IMR-90 (cell line): Measurements from ENCODE around the gene DTNA. TPM values are rescaled to one million over a fixed set of nuclear protein-coding genes. Genes with fewer than 3 reads are reported as not detected.

Source experiments
- ATAC-seq: fragments of 200-7000 bp; cut with Tn5 transposase; 2 replicates; pipeline ENCODE4 v1.9.1; 2020; ENCODE audit warnings: low read depth, mild to moderate bottlenecking, moderate library complexity
- BruUV-seq: library from RNA; stranded (reverse); fragments of 400-500 nt; replicated peaks from 2 replicates; lab custom pipeline; 2021; lab: Mats Ljungman, UMichigan
- CTCF ChIA-PET: fragments of 300-600 bp; formaldehyde crosslinking; extraction: SDS; loops from one replicate; lab custom pipeline; 2021; ENCODE audit warnings: antibody characterized with exemption; lab: Yijun Ruan, JAX
- POLR2A ChIA-PET: fragments of 300-600 bp; sonication (Branson Sonifier 250); formaldehyde crosslinking; loops from one replicate; lab custom pipeline; 2022; ENCODE audit warnings: antibody characterized with exemption; ENCODE audit not compliant: unreplicated experiment; lab: Charles Lee
- DNase-seq: peaks from one replicate; pipeline ENCODE4 v3.0.0; 2013
- H2AFZ ChIP-seq: replicated peaks from 2 replicates; pipeline ENCODE3; 2013; ENCODE audit warnings: low read length, mild to moderate bottlenecking; ENCODE audit not compliant: poor library complexity
- H2AK5ac ChIP-seq: 2 replicates; pipeline ENCODE4 v1.6.1; 2013; ENCODE audit warnings: low read depth, low read length, inconsistent platforms
- H2AK9ac ChIP-seq: replicated peaks from 2 replicates; pipeline ENCODE3; 2013; ENCODE audit warnings: mild to moderate bottlenecking, low read depth, low read length, moderate library complexity; ENCODE audit not compliant: poor library complexity
- H2BK120ac ChIP-seq: 2 replicates; pipeline ENCODE4 v1.6.1; 2013; ENCODE audit warnings: low read depth, low read length, inconsistent platforms
- H2BK15ac ChIP-seq: 3 replicates; pipeline ENCODE4 v1.6.1; 2013; ENCODE audit warnings: low read depth, low read length, inconsistent platforms
- H2BK20ac ChIP-seq: 2 replicates; pipeline ENCODE4 v1.6.1; 2013; ENCODE audit warnings: low read depth, mild to moderate bottlenecking, inconsistent platforms, low read length, moderate library complexity
- H2BK5ac ChIP-seq: 2 replicates; pipeline ENCODE4 v1.6.1; 2013; ENCODE audit warnings: mild to moderate bottlenecking, low read depth, low read length, inconsistent platforms; ENCODE audit not compliant: poor library complexity, severe bottlenecking
- H3K14ac ChIP-seq: replicated peaks from 2 replicates; pipeline ENCODE4 v1.6.1; 2013; ENCODE audit warnings: low read depth, low read length, inconsistent platforms
- H3K18ac ChIP-seq: 2 replicates; pipeline ENCODE4 v1.6.1; 2013; ENCODE audit warnings: low read depth, low read length, control low read depth
- H3K23ac ChIP-seq: 2 replicates; pipeline ENCODE4 v1.6.1; 2013; ENCODE audit warnings: low read depth, low read length, inconsistent platforms
- H3K27ac ChIP-seq: 2 replicates; pipeline ENCODE4 v1.5.1; 2013; ENCODE audit warnings: mild to moderate bottlenecking, control low read depth, low read length; ENCODE audit not compliant: insufficient read depth
- H3K27me3 ChIP-seq: 2 replicates; pipeline ENCODE4 v1.6.1; 2013; ENCODE audit warnings: low read length; ENCODE audit not compliant: control insufficient read depth, insufficient read depth
- H3K36me3 ChIP-seq: 2 replicates; pipeline ENCODE4 v1.6.1; 2013; ENCODE audit warnings: low read length, mixed read lengths; ENCODE audit not compliant: control insufficient read depth, insufficient read depth
- H3K4ac ChIP-seq: 2 replicates; pipeline ENCODE4 v1.6.1; 2013; ENCODE audit warnings: low read depth, low read length, inconsistent platforms
- H3K4me1 ChIP-seq: 2 replicates; pipeline ENCODE4 v1.6.1; 2013; ENCODE audit warnings: low read length, mixed read lengths; ENCODE audit not compliant: control insufficient read depth, insufficient read depth
- H3K4me2 ChIP-seq: 2 replicates; pipeline ENCODE4 v1.6.1; 2013; ENCODE audit warnings: low read depth, mild to moderate bottlenecking, control low read depth, low read length, moderate library complexity
- H3K4me3 ChIP-seq: 2 replicates; pipeline ENCODE4 v1.5.1; 2013; ENCODE audit warnings: low read depth, mild to moderate bottlenecking, control low read depth, low read length, moderate library complexity; ENCODE audit not compliant: insufficient read depth
- H3K56ac ChIP-seq: 2 replicates; pipeline ENCODE4 v1.6.1; 2013; ENCODE audit warnings: low read length, inconsistent platforms; ENCODE audit not compliant: insufficient read depth; ENCODE audit errors: extremely low read depth
- H3K79me1 ChIP-seq, 2 experiments: 2 replicates each; pipeline ENCODE4 v1.6.1; 2013; ENCODE audit warnings: low read length in 2 of 2, inconsistent platforms in 1 of 2, low read depth in 1 of 2
- H3K9ac ChIP-seq: 2 replicates; pipeline ENCODE4 v1.6.1; 2013; ENCODE audit warnings: low read depth, low read length, control low read depth
- H3K9me1 ChIP-seq: 2 replicates; pipeline ENCODE4 v1.6.1; 2013; ENCODE audit warnings: low read length, inconsistent platforms; ENCODE audit not compliant: insufficient read depth
- H3K9me3 ChIP-seq: 2 replicates; pipeline ENCODE4 v1.6.1; 2013; ENCODE audit warnings: low read length; ENCODE audit not compliant: control insufficient read depth, insufficient read depth
- H4K20me1 ChIP-seq: 2 replicates; pipeline ENCODE4 v1.6.1; 2013; ENCODE audit warnings: low read length, inconsistent platforms; ENCODE audit not compliant: insufficient read depth
- H4K5ac ChIP-seq: 2 replicates; pipeline ENCODE4 v1.6.1; 2013; ENCODE audit warnings: mild to moderate bottlenecking, low read depth, low read length, control low read depth
- H4K8ac ChIP-seq, 2 experiments: 2 replicates each; pipeline ENCODE4 v1.6.1; 2013; ENCODE audit warnings: low read depth in 2 of 2, low read length in 2 of 2, control low read depth in 1 of 2, inconsistent platforms in 1 of 2
- H4K91ac ChIP-seq: 2 replicates; pipeline ENCODE4 v1.6.1; 2013; ENCODE audit warnings: low read depth, low read length, inconsistent platforms; ENCODE audit not compliant: insufficient read depth
- CEBPB ChIP-seq: IDR thresholded peaks from 2 replicates; pipeline ENCODE4 v1.6.1; 2012; ENCODE audit warnings: low read depth, low read length, improper control_type of control experiment
- SMC3 ChIP-seq: fragments of 150-350 bp; IDR thresholded peaks from 2 replicates; pipeline ENCODE4 v1.6.1; 2016; ENCODE audit warnings: low read depth, mild to moderate bottlenecking, antibody characterized with exemption, low read length, moderate library complexity
- WGBS, 2 experiments: methylation state at CpG; one replicate each; pipeline versions ENCODE4 v1.1.5 to v1.1.7; 2013; ENCODE audit warnings: missing lambda C conversion rate in 2 of 2; ENCODE audit not compliant: insufficient read length in 1 of 2; ENCODE audit errors: extremely low coverage in 2 of 2; 5-methylcytosine and 5-hydroxymethylcytosine counted together
- dilution Hi-C: fragments of 300-500 bp; cut with HindIII; formaldehyde crosslinking; loops from one replicate; pipeline ENCODE4 v1.14.3; 2018; ENCODE audit warnings: low sequenced_read_pairs; ENCODE audit not compliant: unreplicated experiment
- in situ Hi-C: fragments of 300-500 bp; cut with MboI; formaldehyde crosslinking; loops from 3 replicates; pipeline ENCODE4 v1.14.3; 2019; ENCODE audit warnings: low sequenced_read_pairs, inconsistent platforms, mixed read lengths
- intact Hi-C: fragments of 100-400 bp; cut with micrococcal nuclease; formaldehyde crosslinking; loops from 2 replicates; pipeline ENCODE4 v1.10.0; 2022
- polyA plus RNA-seq, 3 experiments: library from polyadenylated mRNA; depleted of rRNA; stranded (reverse); fragments of >200 nt; gene quantifications; 2 replicates each; pipeline ENCODE4 v1.2.3, GENCODE V29; 2012; ENCODE audit warnings: low replicate concordance in 1 of 3
- total RNA-seq: library from RNA; depleted of rRNA; stranded (reverse); fragments of >200 nt; gene quantifications from 2 replicates; pipeline ENCODE4 v1.2.3, GENCODE V29; 2012

The DTNA gene
- total and polyA plus RNA-seq, 2 of the 4 experiments (the other 2 are of a cell fraction) = 9.5 to 10.8 TPM

- H2AFZ ChIP-seq = no peak overlapping the region
- peaks cover 22% of the 10 kb centered on the region for H3K4me1 ChIP-seq
- H3K4me2 ChIP-seq = no peak overlapping the region
- H3K9me3 ChIP-seq = no peaks in the 10 kb centered on the region
- H2BK5ac ChIP-seq = peak overlapping the region; percentile 98
- no peak overlapping the region for H4K91ac ChIP-seq
- in situ Hi-C loops = no loop called here
- no peak overlapping the region for H3K27ac ChIP-seq
- H3K4ac ChIP-seq = peak overlapping the region; percentile 22; the same call in 1 of the 2 replicates
- no peaks in the 10 kb centered on the region for H4K20me1 ChIP-seq
- H2AK9ac ChIP-seq = no peak overlapping the region
- TF ChIP-seq CEBPB = peak; percentile 82; the same call in 1 of the 2 replicates
- no peak for TF ChIP-seq SMC3
- BruUV-seq = no TSS peak
- dilution Hi-C loops = no loop called here
- no peak overlapping the region for H2AK5ac ChIP-seq
- no peak overlapping the region; a peak in 1 of 4 replicates for H4K8ac ChIP-seq
- H3K18ac ChIP-seq = no peak overlapping the region
- no peak overlapping the region for H3K23ac ChIP-seq
- no peak overlapping the region for H2BK15ac ChIP-seq
- no peak for ATAC-seq
- H3K14ac ChIP-seq = no peak overlapping the region
- no peaks in the 10 kb centered on the region for H3K27me3 ChIP-seq
- POLR2A ChIA-PET = interaction anchor here (0.6 kb wide), 1 partner anchor 11 kb away, joined by 16 read pairs; no protein-coding TSS in a partner anchor
- no peaks in the 10 kb centered on the region; a peak in 1 of 4 replicates for H3K79me1 ChIP-seq
- H3K9me1 ChIP-seq = peaks cover 12% of the 10 kb centered on the region
- WGBS, 2 experiments = no CpG with 5 or more reads among the region's 1 CpG
- no peak overlapping the region for H3K4me3 ChIP-seq
- intact Hi-C loops = loop anchor here (2.0 kb wide), 1 partner anchor 63 kb away; no protein-coding TSS in a partner anchor
- CTCF ChIA-PET = interaction anchor here (1.1 kb wide), 1 partner anchor 110 kb away, joined by 3 read pairs; no protein-coding TSS in a partner anchor
- H3K36me3 ChIP-seq = no peaks in the 10 kb centered on the region
- DNase-seq = peak; percentile 35
- peak overlapping the region; percentile 42; the same call in 1 of the 2 replicates for H2BK120ac ChIP-seq
- no peak overlapping the region for H4K5ac ChIP-seq
- H2BK20ac ChIP-seq = no peak overlapping the region
- no peak overlapping the region for H3K9ac ChIP-seq
- H3K56ac ChIP-seq = no peak overlapping the region
Observed at GRCh38 chr18:34771958-34772357, 61.9 kb downstream of the DTNA start.
